GM12878 (cell line): Measurements from ENCODE around the gene PDE6B.
A peak's percentile ranks its signal among the peaks of the same experiment; 100 is the strongest.

Experiments used
- CTCF ChIP-seq, 3 experiments: IDR thresholded peaks in 2 of 3; conservative IDR thresholded peaks in 1 of 3; 2 replicates each; pipeline ENCODE4 v1.5.1; 2011; ENCODE audit warnings: low read depth in 3 of 3, low read length in 3 of 3, mild to moderate bottlenecking in 3 of 3, control low read depth in 2 of 3, moderate library complexity in 2 of 3, inconsistent platforms in 1 of 3, mixed read lengths in 1 of 3; ENCODE audit not compliant: control insufficient read depth in 2 of 3, insufficient read depth in 1 of 3; ENCODE audit errors: extremely low read depth in 1 of 3
- POLR2AphosphoS5 ChIP-seq: IDR thresholded peaks from 2 replicates; pipeline ENCODE4 v1.6.1; 2011; ENCODE audit warnings: mild to moderate bottlenecking, low read length, inconsistent platforms
- SPI1 ChIP-seq: IDR thresholded peaks from 2 replicates; pipeline ENCODE4 v1.6.1; 2011; ENCODE audit warnings: low read depth, mild to moderate bottlenecking, low read length, moderate library complexity, borderline replicate concordance; ENCODE audit not compliant: insufficient read depth

GRCh38 chr4:675980-676870 lies 50.9 kb downstream of the PDE6B start:
- TF ChIP-seq CTCF (IDR thresholded peaks at IDR 0.05 in 2 of 3, conservative IDR thresholded peaks at IDR 0.05 in 1 of 3; ENCODE audit: control insufficient read depth in 2 of 3, extremely low read depth in 1 of 3, insufficient read depth in 1 of 3, low read depth in 3 of 3, low read length in 3 of 3) (no peak), SPI1 (no peak), POLR2AphosphoS5 (peak; percentile 56)
